CD14-positive monocyte (primary cell): ENCODE results near the gene DNAJA3. TPM values are rescaled to one million over a fixed set of nuclear protein-coding genes. Genes with fewer than 3 reads are reported as not detected.

Experiments used
- DNase-seq, 3 donors: peaks; one replicate each; pipeline ENCODE4 v3.0.0-alpha.2; 2011 to 2022
- H2AFZ ChIP-seq: 2 replicates; pipeline ENCODE4 v1.6.0; 2012; ENCODE audit warnings: mild to moderate bottlenecking, low read depth, low read length, inconsistent platforms; ENCODE audit not compliant: insufficient read depth, poor library complexity, severe bottlenecking
- H3K27ac ChIP-seq, 2 donors: 1 replicate in 1 of 2; 2 replicates in 1 of 2; pipeline ENCODE4 v1.5.1; 2012 to 2013; ENCODE audit warnings: low read length in 2 of 2, control low read depth in 1 of 2, inconsistent platforms in 1 of 2, low read depth in 1 of 2, mild to moderate bottlenecking in 1 of 2
- H3K27me3 ChIP-seq, 2 donors: one replicate each; pipeline versions ENCODE4 v1.6.0 to v1.6.1; 2011 to 2013; ENCODE audit warnings: low read length in 2 of 2; ENCODE audit not compliant: control insufficient read depth in 2 of 2, insufficient read depth in 2 of 2
- H3K36me3 ChIP-seq, 2 donors: replicated peaks in 1 of 2; 1 replicate in 1 of 2; 2 replicates in 1 of 2; pipeline versions ENCODE4 v1.5.1 to v1.6.1; 2012 to 2013; ENCODE audit warnings: low read length in 2 of 2, control low read depth in 1 of 2, inconsistent platforms in 1 of 2, mild to moderate bottlenecking in 1 of 2; ENCODE audit not compliant: insufficient read depth in 2 of 2, control insufficient read depth in 1 of 2
- H3K4me1 ChIP-seq, 2 donors: 1 replicate in 1 of 2; 2 replicates in 1 of 2; pipeline versions ENCODE4 v1.5.1 to v1.6.1; 2012 to 2013; ENCODE audit warnings: low read length in 2 of 2, control low read depth in 1 of 2, inconsistent platforms in 1 of 2, mild to moderate bottlenecking in 1 of 2, moderate library complexity in 1 of 2; ENCODE audit not compliant: insufficient read depth in 2 of 2, control insufficient read depth in 1 of 2
- H3K4me2 ChIP-seq: replicated peaks from 2 replicates; pipeline ENCODE3; 2012; ENCODE audit warnings: low read length, moderate library complexity, mild to moderate bottlenecking; ENCODE audit not compliant: poor library complexity, severe bottlenecking; ENCODE audit errors: extremely low read depth
- H3K4me3 ChIP-seq, 3 experiments: fragments of 200-600 bp in 1 of 3; sonication (generic) in 1 of 3; replicated peaks in 1 of 3; 1 replicate in 2 of 3; 2 replicates in 1 of 3; pipeline ENCODE4 v1.5.1; 2011 to 2013; ENCODE audit warnings: low read length in 3 of 3, mild to moderate bottlenecking in 3 of 3, control low read depth in 2 of 3, low read depth in 2 of 3, inconsistent platforms in 1 of 3, moderate library complexity in 1 of 3
- H3K79me2 ChIP-seq: 2 replicates; pipeline ENCODE4 v1.6.0; 2012; ENCODE audit warnings: mild to moderate bottlenecking, control low read depth, inconsistent platforms, low read length, moderate library complexity; ENCODE audit not compliant: insufficient read depth
- H3K9ac ChIP-seq: 2 replicates; pipeline ENCODE4 v1.6.0; 2017; ENCODE audit warnings: low read length, mild to moderate bottlenecking; ENCODE audit not compliant: insufficient read depth, poor library complexity, severe bottlenecking
- H3K9me3 ChIP-seq, 2 donors: replicated peaks in 1 of 2; 1 replicate in 1 of 2; 2 replicates in 1 of 2; pipeline versions ENCODE4 v1.5.1 to v1.6.1; 2012 to 2013; ENCODE audit warnings: low read length in 2 of 2, control low read depth in 1 of 2; ENCODE audit not compliant: control insufficient read depth in 1 of 2, insufficient read depth in 1 of 2
- H4K20me1 ChIP-seq: 2 replicates; pipeline ENCODE4 v1.6.0; 2012; ENCODE audit warnings: mild to moderate bottlenecking, low read length, control low read depth, moderate library complexity; ENCODE audit not compliant: insufficient read depth
- H3K27ac Mint-ChIP-seq, 7 donors: one replicate each; pipeline ENCODE4 v1.8.0; 2020; ENCODE audit warnings: mild to moderate bottlenecking in 7 of 7, mixed read lengths in 7 of 7, moderate library complexity in 6 of 7, inconsistent platforms in 2 of 7
- H3K27me3 Mint-ChIP-seq, 3 donors: one replicate each; pipeline ENCODE4 v1.8.0; 2021 to 2022; ENCODE audit warnings: low read depth in 3 of 3, mild to moderate bottlenecking in 3 of 3, mixed read lengths in 3 of 3, moderate library complexity in 3 of 3, inconsistent platforms in 1 of 3
- H3K36me3 Mint-ChIP-seq, 2 donors: one replicate each; pipeline ENCODE4 v1.8.0; 2020; ENCODE audit warnings: mixed read lengths in 2 of 2, inconsistent platforms in 1 of 2, mild to moderate bottlenecking in 1 of 2
- H3K4me1 Mint-ChIP-seq: one replicate; pipeline ENCODE4 v1.8.0; 2020; ENCODE audit warnings: mild to moderate bottlenecking, mixed read lengths
- H3K4me3 Mint-ChIP-seq, 2 donors: one replicate each; pipeline ENCODE4 v1.8.0; 2020; ENCODE audit warnings: mild to moderate bottlenecking in 2 of 2, mixed read lengths in 2 of 2, moderate library complexity in 1 of 2
- H3K9me3 Mint-ChIP-seq, 7 donors: one replicate each; pipeline ENCODE4 v1.8.0; 2020 to 2022; ENCODE audit warnings: mixed read lengths in 7 of 7, mild to moderate bottlenecking in 6 of 7, moderate library complexity in 6 of 7, inconsistent platforms in 2 of 7
- CTCF ChIP-seq: fragments of 200-600 bp; IDR thresholded peaks from one replicate; pipeline ENCODE4 v1.8.0; 2022; ENCODE audit warnings: antibody characterized with exemption, mild to moderate bottlenecking
- WGBS: methylation state at CpG from one replicate; pipeline ENCODE4 v1.1.5; 2013; ENCODE audit warnings: missing lambda C conversion rate; ENCODE audit not compliant: insufficient coverage; 5-methylcytosine and 5-hydroxymethylcytosine counted together
- intact Hi-C, 2 donors: fragments of 100-400 bp; cut with micrococcal nuclease; formaldehyde crosslinking; loops; one replicate each; pipeline versions ENCODE4 v1.15.0 to v1.15.1; 2023
- polyA plus RNA-seq, 3 donors: library from polyadenylated mRNA; depleted of rRNA in 1 of 3; unstranded in 2 of 3; stranded (reverse) in 1 of 3; fragments of 300-500 nt in 2 of 3; fragments of >200 nt in 1 of 3; fragmentation: Illumina TruSeq in 2 of 3; gene quantifications; 1 replicate in 2 of 3; 2 replicates in 1 of 3; pipeline ENCODE4 v1.2.3, GENCODE V29; 2012 to 2021

The DNAJA3 gene
- polyA plus RNA-seq, 3 donors = 17.1 to 27.9 (median 19.5) TPM

GRCh38 chr16:4419402-4419959 lies 6.2 kb upstream of the DNAJA3 start:
- H3K4me3 ChIP-seq = no peak overlapping the region
- no peak for DNase-seq
- no peaks in the 10 kb centered on the region for H3K27me3 ChIP-seq
- peaks cover 18% of the 10 kb centered on the region for H4K20me1 ChIP-seq
- H3K9me3 ChIP-seq = no peaks in the 10 kb centered on the region
- Mint-ChIP-seq H3K27ac (peak overlapping the region in 3 of 7 donors; percentile 30 to 98 (median 95)), H3K27me3 (no peaks in the 10 kb centered on the region), H3K36me3 (peaks cover 3 to 10% of the 10 kb centered on the region in 2 donors), H3K4me1 (peaks cover 56% of the 10 kb centered on the region), H3K4me3 (no peak overlapping the region), H3K9me3 (no peaks in the 10 kb centered on the region)
- no peak overlapping the region for H3K4me2 ChIP-seq
- peaks cover 50 to 61% of the 10 kb centered on the region in 2 donors for H3K4me1 ChIP-seq
- TF ChIP-seq CTCF = no peak
- intact Hi-C loops = loop anchor here in 1 of 2 donors (5.0 kb wide), 2 partner anchors 58 to 198 kb away; partner anchors contain the start of gene HMOX2
- WGBS = 100% methylated on average over 4 of the region's 7 CpGs
- H3K9ac ChIP-seq = no peak overlapping the region
- peaks cover 15% of the 10 kb centered on the region for H3K79me2 ChIP-seq
- H3K27ac ChIP-seq = no peak overlapping the region
- no peaks in the 10 kb centered on the region for H3K36me3 ChIP-seq
- H2AFZ ChIP-seq = no peak overlapping the region

GRCh38 chr16:4420505-4421105 lies 5.1 kb upstream of the DNAJA3 start:
- intact Hi-C loops = no loop called here
- H3K9me3 Mint-ChIP-seq = no peaks in the 10 kb centered on the region

More at GRCh38 chr16:4420505-4421105, 5.1 kb upstream of the DNAJA3 start:
- Histone ChIP-seq H3K9me3 (no peaks in the 10 kb centered on the region), H2AFZ (peak overlapping the region; percentile 38), H3K9ac (no peak overlapping the region), H3K4me3 (peak overlapping the region in 1 of 3 experiments; percentile 24), H3K4me2 (peak overlapping the region; percentile 35), H3K79me2 (peaks cover 8% of the 10 kb centered on the region), H4K20me1 (peaks cover 7% of the 10 kb centered on the region), H3K27ac (peak overlapping the region; percentile 56 to 65), H3K4me1 (peaks cover 46 to 56% of the 10 kb centered on the region in 2 donors), H3K36me3 (no peaks in the 10 kb centered on the region), H3K27me3 (no peaks in the 10 kb centered on the region)
- H3K27ac Mint-ChIP-seq = peak overlapping the region; percentile 83 to 98 (median 91)
- peak; percentile 39 to 73 (median 45) for DNase-seq
- H3K27me3 Mint-ChIP-seq = no peaks in the 10 kb centered on the region
- TF ChIP-seq CTCF = no peak
- H3K36me3 Mint-ChIP-seq = peaks cover 0 to 2% of the 10 kb centered on the region in 2 donors
- peaks cover 53% of the 10 kb centered on the region for H3K4me1 Mint-ChIP-seq
- peak overlapping the region; percentile 50 to 59 for H3K4me3 Mint-ChIP-seq
- WGBS = 76% methylated on average over 4 of the region's 8 CpGs
